ENCODE data around the gene CALML5. TPM values are rescaled to one million over a fixed set of nuclear protein-coding genes. Genes with fewer than 3 reads are reported as not detected.

CALML5 gene
- total RNA-seq, 1 experiment from 2014 or later: not detected

GRCh38 chr10:5467207-5467535 is 32.2 kb downstream of the CALML5 start:
- H3K9ac ChIP-seq (ENCODE audit: low read length): no peak overlapping the region
- POLR2A ChIA-PET: interaction anchor here (1.3 kb wide), 1 partner anchor 82 kb away, joined by 3 read pairs; no protein-coding TSS in a partner anchor
- RAD21 ChIA-PET (ENCODE audit: low non-redundant PET in 1 of 2, low total read pairs in 2 of 2, uncharacterized antibody in 2 of 2, unreplicated experiment in 2 of 2): no interaction called here
- no peak overlapping the region for H2AFZ ChIP-seq (ENCODE audit: low read depth, low read length, poor library complexity, severe bottlenecking)
- H3K36me3 ChIP-seq (ENCODE audit: control insufficient read depth in 1 of 2, insufficient read depth in 2 of 2, low read length in 2 of 2): no peaks in the 10 kb centered on the region
- no peaks in the 10 kb centered on the region for H4K20me1 ChIP-seq (ENCODE audit: insufficient read depth)
- no peak overlapping the region for H3K4me2 ChIP-seq (ENCODE audit: low read length)
- no peaks in the 10 kb centered on the region for H3K9me3 ChIP-seq (ENCODE audit: control insufficient read depth in 1 of 2, insufficient read depth in 1 of 2, low read depth in 1 of 2, low read length in 2 of 2)
- BruUV-seq (replicated peaks): no TSS peak
- TF ChIP-seq POLR2A (IDR thresholded peaks at IDR 0.05; ENCODE audit: borderline replicate concordance, extremely low read depth, insufficient read depth, insufficient read length): no peak
- TF ChIP-seq ZNF274 (IDR thresholded peaks at IDR 0.05; ENCODE audit: low read depth, low read length): no peak
- TF ChIP-seq EGR1 (IDR thresholded peaks at IDR 0.05; ENCODE audit: low read depth): no peak
- no peak for TF ChIP-seq YY1 (IDR thresholded peaks at IDR 0.05; ENCODE audit: extremely low read depth, insufficient replicate concordance, low read depth, low read length)
- no peak for TF ChIP-seq REST (IDR thresholded peaks at IDR 0.05; ENCODE audit: low read depth)
- no peak for TF ChIP-seq ATF3 (IDR thresholded peaks at IDR 0.05)
- no peak for TF ChIP-seq CEBPB (IDR thresholded peaks at IDR 0.05; ENCODE audit: low read depth)
- no peak for TF ChIP-seq ZBTB33 (IDR thresholded peaks at IDR 0.05; ENCODE audit: extremely low read depth, insufficient replicate concordance, low read length)
- TF ChIP-seq JUND (IDR thresholded peaks at IDR 0.05): no peak
- TF ChIP-seq SIN3A (IDR thresholded peaks at IDR 0.05; ENCODE audit: low read depth): no peak
- TF ChIP-seq MAX (IDR thresholded peaks at IDR 0.05): no peak
- TF ChIP-seq SP1 (IDR thresholded peaks at IDR 0.05; ENCODE audit: low read depth): no peak
- no peak for TF ChIP-seq SRF (IDR thresholded peaks at IDR 0.05; ENCODE audit: low read depth)
- no peak for TF ChIP-seq ZFX (IDR thresholded peaks at IDR 0.05)
- TF ChIP-seq POLR2AphosphoS5 (IDR thresholded peaks at IDR 0.05; ENCODE audit: low read depth, low read length): no peak
- no peak for TF ChIP-seq FOSL1 (IDR thresholded peaks at IDR 0.05; ENCODE audit: low read depth)
- TF ChIP-seq ELF1 (IDR thresholded peaks at IDR 0.05; ENCODE audit: borderline replicate concordance, low read depth): no peak
- no peak for TF ChIP-seq CTCF (IDR thresholded peaks at IDR 0.05 in 2 of 3, conservative IDR thresholded peaks at IDR 0.05 in 1 of 3; ENCODE audit: borderline replicate concordance in 1 of 3, insufficient read depth in 1 of 3, low read depth in 2 of 3, low read length in 2 of 3)
- no peak for TF ChIP-seq RAD21 (IDR thresholded peaks at IDR 0.05; ENCODE audit: low read depth)
- TF ChIP-seq EZH2 (IDR thresholded peaks at IDR 0.05): no peak
- H3K79me2 ChIP-seq (ENCODE audit: insufficient read depth, low read length): no peaks in the 10 kb centered on the region
- H3K4me1 ChIP-seq (ENCODE audit: control insufficient read depth in 1 of 2, insufficient read depth in 2 of 2, low read length in 2 of 2): no peaks in the 10 kb centered on the region
- CTCF ChIA-PET: no interaction called here
- H3K27me3 ChIP-seq (ENCODE audit: insufficient read depth, low read length): no peaks in the 10 kb centered on the region
- intact Hi-C loops (cut with micrococcal nuclease): no loop called here
- ATAC-seq (no peak), DNase-seq (ENCODE audit: low read depth, low spot score) (no peak)
- no peak overlapping the region for H3K4me3 ChIP-seq (replicated peaks in 1 of 2; ENCODE audit: low read depth in 1 of 2, low read length in 2 of 2)
- no peaks in the 10 kb centered on the region for H3K9me2 ChIP-seq (ENCODE audit: insufficient read depth)
- H3K27ac ChIP-seq (ENCODE audit: low read depth, low read length): no peak overlapping the region

Data from HCT116 (cell line).